ENCODE measurements around the gene RPTOR. TPM values are rescaled to one million over a fixed set of nuclear protein-coding genes. Genes with fewer than 3 reads are reported as not detected.

RPTOR gene
- polyA plus RNA-seq, 1 donor (not counting 4 experiments of a cell fraction or from before 2014, with no cell fraction given): 4.0 TPM

DNA sequence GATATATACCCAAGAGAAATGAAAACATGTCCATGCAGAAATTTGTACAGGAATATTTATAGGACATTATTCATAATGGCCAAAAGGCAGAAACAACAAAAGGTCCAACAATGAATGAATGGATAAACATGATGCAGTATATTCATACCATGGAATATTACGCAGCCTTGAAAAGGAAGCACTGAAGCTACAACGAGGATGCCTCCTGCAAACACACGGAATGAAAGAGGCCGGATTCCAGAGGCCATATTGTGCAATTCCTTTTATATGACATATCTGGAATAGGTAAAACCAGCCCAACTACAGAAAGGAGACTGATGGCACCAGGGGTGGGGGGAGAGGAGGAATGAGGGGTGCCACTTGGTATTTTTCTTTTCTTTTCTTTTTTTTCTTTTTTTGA lies 432.5 kb downstream of the RPTOR start:
- H3K4me3 ChIP-seq (ENCODE audit: control insufficient read depth in 2 of 3, extremely low read depth in 1 of 3, insufficient read depth in 2 of 3, low read depth in 1 of 3, low read length in 3 of 3): no peak overlapping the region
- H3K4me1 ChIP-seq (ENCODE audit: control insufficient read depth, extremely low read depth, insufficient read depth, low read length): no peaks in the 10 kb centered on the region
- TF ChIP-seq, protein P1, sequence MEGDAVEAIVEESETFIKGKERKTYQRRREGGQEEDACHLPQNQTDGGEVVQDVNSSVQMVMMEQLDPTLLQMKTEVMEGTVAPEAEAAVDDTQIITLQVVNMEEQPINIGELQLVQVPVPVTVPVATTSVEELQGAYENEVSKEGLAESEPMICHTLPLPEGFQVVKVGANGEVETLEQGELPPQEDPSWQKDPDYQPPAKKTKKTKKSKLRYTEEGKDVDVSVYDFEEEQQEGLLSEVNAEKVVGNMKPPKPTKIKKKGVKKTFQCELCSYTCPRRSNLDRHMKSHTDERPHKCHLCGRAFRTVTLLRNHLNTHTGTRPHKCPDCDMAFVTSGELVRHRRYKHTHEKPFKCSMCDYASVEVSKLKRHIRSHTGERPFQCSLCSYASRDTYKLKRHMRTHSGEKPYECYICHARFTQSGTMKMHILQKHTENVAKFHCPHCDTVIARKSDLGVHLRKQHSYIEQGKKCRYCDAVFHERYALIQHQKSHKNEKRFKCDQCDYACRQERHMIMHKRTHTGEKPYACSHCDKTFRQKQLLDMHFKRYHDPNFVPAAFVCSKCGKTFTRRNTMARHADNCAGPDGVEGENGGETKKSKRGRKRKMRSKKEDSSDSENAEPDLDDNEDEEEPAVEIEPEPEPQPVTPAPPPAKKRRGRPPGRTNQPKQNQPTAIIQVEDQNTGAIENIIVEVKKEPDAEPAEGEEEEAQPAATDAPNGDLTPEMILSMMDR (optimal IDR thresholded peaks at IDR 0.05 in 1 of 3, IDR thresholded peaks at IDR 0.05 in 1 of 3, conservative IDR thresholded peaks at IDR 0.05 in 1 of 3; ENCODE audit: extremely low read depth in 1 of 3, insufficient read depth in 2 of 3, low read length in 3 of 3): no peak
- no peak for TF ChIP-seq EZH2 (IDR thresholded peaks at IDR 0.05; ENCODE audit: low read length)
- H4K20me1 ChIP-seq (ENCODE audit: control insufficient read depth, extremely low read depth, insufficient read depth, low read length): no peaks in the 10 kb centered on the region
- H3K79me2 ChIP-seq (ENCODE audit: control insufficient read depth, insufficient read depth, low read length): no peaks in the 10 kb centered on the region
- dilution Hi-C loops (cut with MboI; ENCODE audit: extremely low pct_ligation_motif_present, low sequenced_read_pairs): no loop called here
- no peak overlapping the region for H3K9ac ChIP-seq (ENCODE audit: control insufficient read depth, extremely low read depth, insufficient read depth, low read length)
- H3K27me3 ChIP-seq (ENCODE audit: control insufficient read depth, extremely low read depth, insufficient read depth, low read length): peaks cover 8% of the 10 kb centered on the region
- H3K4me2 ChIP-seq (ENCODE audit: control insufficient read depth, extremely low read depth, insufficient read depth, low read depth, low read length): no peak overlapping the region
- DNase-seq (ENCODE audit: low read depth, low spot score): no peak
- H2AFZ ChIP-seq (ENCODE audit: control insufficient read depth, low read length): no peak overlapping the region
- H3K36me3 ChIP-seq (ENCODE audit: control insufficient read depth in 2 of 2, extremely low read depth in 1 of 2, insufficient read depth in 2 of 2, low read length in 2 of 2): no peaks in the 10 kb centered on the region
- FAIRE-seq: no peak
- no peaks in the 10 kb centered on the region for H3K9me1 ChIP-seq (ENCODE audit: control insufficient read depth, extremely low read depth, insufficient read depth, low read length)
- H3K27ac ChIP-seq (ENCODE audit: control insufficient read depth, insufficient read depth, low read length): no peak overlapping the region
- H3K9me3 ChIP-seq (ENCODE audit: control insufficient read depth, low read depth, low read length): no peaks in the 10 kb centered on the region

DNA sequence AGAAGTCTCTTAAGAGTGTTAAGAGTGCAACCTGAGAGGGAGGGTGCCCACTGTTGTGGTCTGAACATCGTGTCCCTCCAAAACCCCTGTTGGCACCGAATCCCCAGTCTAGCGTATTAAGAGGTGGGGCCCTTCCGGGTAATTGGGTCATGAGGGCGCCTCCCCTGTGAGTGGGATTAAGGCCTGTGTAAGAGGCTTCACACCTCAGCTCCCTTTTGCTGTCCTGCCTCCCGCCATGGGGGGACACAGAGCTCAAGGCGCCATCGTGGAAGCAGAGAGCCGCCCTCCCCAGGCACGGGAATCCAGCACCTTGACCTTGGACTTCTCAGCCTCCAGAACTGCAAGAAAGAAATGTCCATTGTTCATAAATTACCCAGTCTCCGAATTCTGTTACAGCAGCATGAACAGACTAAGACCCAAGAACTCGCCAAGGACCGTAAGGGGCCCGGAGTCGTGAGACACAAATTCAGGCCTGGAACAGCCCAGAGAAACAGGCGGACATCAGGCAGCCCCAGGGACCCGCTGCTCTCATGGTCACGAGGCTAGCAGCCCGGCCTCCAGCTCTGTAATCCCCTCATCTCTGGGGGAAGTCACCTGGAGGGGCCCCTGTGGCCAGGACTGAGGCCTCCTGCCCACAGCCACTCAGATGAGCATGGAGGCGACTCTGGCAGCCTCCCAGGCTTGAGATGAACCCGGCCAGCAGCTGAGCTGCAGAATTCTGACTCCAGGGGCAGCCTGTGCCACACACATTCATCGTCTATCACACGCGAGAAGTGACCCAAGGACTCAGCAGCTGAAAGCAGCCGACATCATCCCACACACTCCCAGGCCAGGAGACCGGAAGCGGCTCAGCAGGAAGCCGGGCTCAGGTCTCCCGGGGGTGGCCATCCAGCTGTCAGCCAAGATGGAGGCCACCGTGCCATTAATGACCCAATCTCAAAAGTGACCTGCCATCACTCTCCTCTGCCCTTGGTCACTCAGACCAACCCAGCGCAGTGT lies 434.2 kb downstream of the RPTOR start:
- H3K36me3 ChIP-seq (ENCODE audit: control insufficient read depth in 2 of 2, extremely low read depth in 1 of 2, insufficient read depth in 2 of 2, low read length in 2 of 2): no peaks in the 10 kb centered on the region
- peaks cover 5% of the 10 kb centered on the region for H3K27me3 ChIP-seq (ENCODE audit: control insufficient read depth, extremely low read depth, insufficient read depth, low read length)
- H3K4me3 ChIP-seq (ENCODE audit: control insufficient read depth in 2 of 3, extremely low read depth in 1 of 3, insufficient read depth in 2 of 3, low read depth in 1 of 3, low read length in 3 of 3): no peak overlapping the region
- H3K4me2 ChIP-seq (ENCODE audit: control insufficient read depth, extremely low read depth, insufficient read depth, low read depth, low read length): no peak overlapping the region
- DNase-seq (ENCODE audit: low read depth, low spot score) (no peak), FAIRE-seq (no peak)
- no peak overlapping the region for H2AFZ ChIP-seq (ENCODE audit: control insufficient read depth, low read length)
- H3K27ac ChIP-seq (ENCODE audit: control insufficient read depth, insufficient read depth, low read length): no peak overlapping the region
- no peaks in the 10 kb centered on the region for H3K4me1 ChIP-seq (ENCODE audit: control insufficient read depth, extremely low read depth, insufficient read depth, low read length)
- H3K79me2 ChIP-seq (ENCODE audit: control insufficient read depth, insufficient read depth, low read length): no peaks in the 10 kb centered on the region
- H3K9me3 ChIP-seq (ENCODE audit: control insufficient read depth, low read depth, low read length): no peaks in the 10 kb centered on the region
- no peaks in the 10 kb centered on the region for H4K20me1 ChIP-seq (ENCODE audit: control insufficient read depth, extremely low read depth, insufficient read depth, low read length)
- H3K9me1 ChIP-seq (ENCODE audit: control insufficient read depth, extremely low read depth, insufficient read depth, low read length): no peaks in the 10 kb centered on the region
- dilution Hi-C loops (cut with MboI; ENCODE audit: extremely low pct_ligation_motif_present, low sequenced_read_pairs): no loop called here
- no peak overlapping the region for H3K9ac ChIP-seq (ENCODE audit: control insufficient read depth, extremely low read depth, insufficient read depth, low read length)
- TF ChIP-seq, protein P1 (optimal IDR thresholded peaks at IDR 0.05 in 1 of 3, IDR thresholded peaks at IDR 0.05 in 1 of 3, conservative IDR thresholded peaks at IDR 0.05 in 1 of 3; ENCODE audit: extremely low read depth in 1 of 3, insufficient read depth in 2 of 3, low read length in 3 of 3): no peak

All from keratinocyte (primary cell).